Ishikawa (cell line): ENCODE results near the gene ADPRS.

Source experiments
- EGR1 ChIP-seq: IDR thresholded peaks from 2 replicates; pipeline ENCODE4 v1.6.1; 2012
- EP300 ChIP-seq: IDR thresholded peaks from 2 replicates; pipeline ENCODE4 v1.6.1; 2012; ENCODE audit warnings: borderline replicate concordance
- NFIC ChIP-seq: IDR thresholded peaks from 2 replicates; pipeline ENCODE4 v1.6.1; 2012
- TAF1 ChIP-seq: IDR thresholded peaks from 2 replicates; pipeline ENCODE4 v1.6.1; 2012; ENCODE audit warnings: low read depth, mild to moderate bottlenecking
- TCF12 ChIP-seq: IDR thresholded peaks from 2 replicates; pipeline ENCODE4 v1.6.1; 2012; ENCODE audit warnings: low read depth
- TEAD4 ChIP-seq: IDR thresholded peaks from 2 replicates; pipeline ENCODE4 v1.6.1; 2012

- no peak for TF ChIP-seq TAF1
- TF ChIP-seq EP300: no peak
- TF ChIP-seq TCF12: no peak
- no peak for TF ChIP-seq NFIC
- TF ChIP-seq TEAD4: no peak
- no peak for TF ChIP-seq EGR1
These were observed 40.2 kb downstream of the ADPRS start for GRCh38 chr1:36128905-36129206.
